BLaER1 (cell line): ENCODE measurements around the gene SNAP91.
"Not testable (repeated sequence)": the region's sequence is repeated elsewhere in the genome, so short reads cannot be mapped to it uniquely, and the experiment has no call there.

Experiments used
- H3K27ac ChIP-seq: shearing (Covaris generic); formaldehyde crosslinking; 2 replicates; pipeline ENCODE4 v1.8.1; 2022
- H3K27me3 ChIP-seq: shearing (Covaris generic); formaldehyde crosslinking; 2 replicates; pipeline ENCODE4 v1.8.1; 2022
- H3K36me3 ChIP-seq: shearing (Covaris generic); formaldehyde crosslinking; 2 replicates; pipeline ENCODE4 v1.8.1; 2022
- H3K4me1 ChIP-seq: shearing (Covaris generic); formaldehyde crosslinking; 2 replicates; pipeline ENCODE4 v1.8.1; 2022
- H3K4me2 ChIP-seq: shearing (Covaris generic); formaldehyde crosslinking; 2 replicates; pipeline ENCODE4 v1.8.1; 2022
- H3K4me3 ChIP-seq: shearing (Covaris generic); formaldehyde crosslinking; 2 replicates; pipeline ENCODE4 v1.8.1; 2022
- H3K9ac ChIP-seq: shearing (Covaris generic); formaldehyde crosslinking; 2 replicates; pipeline ENCODE4 v1.8.1; 2022
- H3K9me3 ChIP-seq: shearing (Covaris generic); formaldehyde crosslinking; 2 replicates; pipeline ENCODE4 v1.8.1; 2022
- H4K20me1 ChIP-seq: shearing (Covaris generic); formaldehyde crosslinking; 2 replicates; pipeline ENCODE4 v1.8.1; 2022
- Cebpa-rat ChIP-seq: shearing (Covaris generic); IDR thresholded peaks from 2 replicates; pipeline ENCODE4 v1.8.1; 2022

The SNAP91 gene

DNA sequence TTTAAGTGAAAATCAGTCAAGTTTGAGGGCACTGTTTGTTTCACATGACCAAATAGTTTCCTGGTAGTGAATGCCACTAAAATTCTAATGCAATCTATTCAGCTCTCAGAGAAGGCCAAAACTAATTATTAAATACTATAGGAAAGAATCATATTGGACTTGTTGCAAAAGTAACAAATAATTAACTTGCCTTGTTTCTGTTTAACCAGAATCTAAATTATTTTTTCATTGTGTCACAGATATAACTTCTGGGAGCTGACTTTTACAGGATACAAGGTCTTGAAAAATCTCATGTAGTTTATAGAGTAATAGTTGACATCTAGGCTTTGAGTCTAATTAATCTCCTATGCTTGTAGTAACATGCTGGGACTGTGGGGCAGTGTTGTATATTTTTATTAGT, 152.0 kb downstream of the SNAP91 start:
- no peaks in the 10 kb centered on the region for H3K27me3 ChIP-seq
- H3K27ac ChIP-seq = no peak overlapping the region
- H3K4me3 ChIP-seq = no peak overlapping the region
- H3K36me3 ChIP-seq = no peaks in the 10 kb centered on the region
- no peak overlapping the region for H3K9ac ChIP-seq
- no peak overlapping the region for H3K4me2 ChIP-seq
- H3K9me3 ChIP-seq = no peaks in the 10 kb centered on the region
- no peaks in the 10 kb centered on the region for H4K20me1 ChIP-seq
- H3K4me1 ChIP-seq = no peaks in the 10 kb centered on the region
- TF ChIP-seq Cebpa-rat = no peak

DNA sequence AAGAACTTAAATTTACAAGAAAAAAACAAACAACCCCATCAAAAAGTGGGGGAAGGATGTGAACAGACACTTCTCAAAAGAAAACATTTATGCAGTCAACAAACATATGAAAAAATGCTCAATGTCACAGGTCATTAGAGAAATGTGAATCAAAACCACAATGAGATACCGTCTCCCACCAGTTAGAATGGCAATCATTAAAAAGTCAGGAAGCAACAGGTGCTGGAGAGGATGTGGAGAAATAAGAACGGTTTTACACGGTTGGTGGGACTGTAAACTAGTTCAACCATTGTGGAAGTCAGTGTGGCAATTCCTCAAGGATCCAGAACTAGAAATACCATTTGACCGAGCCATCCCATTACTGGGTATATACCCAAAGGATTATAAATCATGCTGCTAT, 157.2 kb downstream of the SNAP91 start:
- not testable (repeated sequence) for H3K9me3 ChIP-seq, H3K36me3 ChIP-seq, H3K27me3 ChIP-seq, H3K9ac ChIP-seq, H3K4me2 ChIP-seq, H3K27ac ChIP-seq, H3K4me3 ChIP-seq, H3K4me1 ChIP-seq, H4K20me1 ChIP-seq

DNA sequence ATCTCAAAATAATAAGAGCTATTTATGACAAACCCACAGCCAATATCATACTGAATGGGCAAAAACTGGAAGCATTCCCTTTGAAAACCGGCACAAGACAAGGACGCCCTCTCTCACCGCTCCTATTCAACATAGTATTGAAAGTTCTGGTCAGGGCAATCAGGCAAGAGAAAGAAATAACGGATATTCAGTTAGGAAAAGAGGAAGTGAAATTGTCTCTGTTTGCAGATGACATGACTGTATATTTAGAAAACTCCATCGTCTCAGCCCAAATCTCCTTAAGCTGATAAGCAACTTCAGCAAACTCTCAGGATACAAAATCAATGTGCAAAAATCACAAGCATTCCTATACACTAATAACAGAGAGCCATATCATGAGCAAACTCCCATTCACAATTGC, 158.4 kb downstream of the SNAP91 start:
- H4K20me1 ChIP-seq, H3K36me3 ChIP-seq, H3K9me3 ChIP-seq, H3K4me2 ChIP-seq, H3K9ac ChIP-seq, H3K27ac ChIP-seq, H3K27me3 ChIP-seq, H3K4me1 ChIP-seq, H3K4me3 ChIP-seq: not testable (repeated sequence)

DNA sequence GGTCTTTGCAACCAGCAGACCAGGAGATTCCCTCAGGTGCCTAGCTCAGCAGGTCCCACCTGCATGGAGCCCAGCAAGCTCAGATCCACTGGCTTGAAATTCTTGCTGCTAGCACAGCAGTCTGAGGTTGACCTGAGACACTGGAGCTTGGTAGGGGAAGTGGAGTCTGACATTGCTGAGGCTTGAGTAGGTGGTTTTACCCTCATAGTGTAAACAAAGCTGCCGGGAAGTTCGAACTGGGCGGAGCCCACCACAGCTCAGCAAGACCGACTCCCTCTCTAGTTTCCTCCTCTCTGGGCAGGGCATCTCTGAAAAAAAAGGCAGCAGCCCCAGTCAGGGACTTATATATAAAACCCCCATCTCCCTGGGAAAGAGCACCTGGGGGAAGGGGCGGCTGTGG, 162.3 kb downstream of the SNAP91 start:
- no peaks in the 10 kb centered on the region for H3K27me3 ChIP-seq
- no peaks in the 10 kb centered on the region for H4K20me1 ChIP-seq
- H3K36me3 ChIP-seq = no peaks in the 10 kb centered on the region
- TF ChIP-seq Cebpa-rat = no peak
- H3K4me2 ChIP-seq = no peak overlapping the region
- H3K4me3 ChIP-seq = no peak overlapping the region
- H3K9me3 ChIP-seq = no peaks in the 10 kb centered on the region; the same call in 1 of the 2 replicates
- no peaks in the 10 kb centered on the region for H3K4me1 ChIP-seq
- no peak overlapping the region for H3K9ac ChIP-seq
- H3K27ac ChIP-seq = no peak overlapping the region

DNA sequence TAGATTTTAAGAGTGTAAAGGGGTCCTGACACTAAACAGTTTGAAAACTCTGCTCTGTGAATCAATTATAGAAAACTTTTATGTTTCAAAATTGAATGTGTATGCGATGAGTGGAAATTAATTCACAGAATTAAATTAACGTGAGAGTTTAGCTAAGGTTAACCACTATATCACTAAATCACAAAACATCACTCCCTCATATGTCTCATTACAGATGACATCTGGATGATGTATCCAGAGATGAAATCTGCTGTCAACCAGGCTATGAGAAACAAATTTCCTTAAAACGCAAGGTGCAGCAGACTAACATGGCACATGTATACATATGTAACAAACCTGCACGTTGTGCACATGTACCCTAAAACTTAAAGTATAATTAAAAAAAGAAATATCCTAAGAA, 169.2 kb downstream of the SNAP91 start:
- Histone ChIP-seq H3K4me3 (no peak overlapping the region), H4K20me1 (no peaks in the 10 kb centered on the region), H3K9me3 (no peaks in the 10 kb centered on the region), H3K36me3 (no peaks in the 10 kb centered on the region), H3K4me1 (no peaks in the 10 kb centered on the region), H3K4me2 (no peak overlapping the region), H3K27me3 (no peaks in the 10 kb centered on the region), H3K27ac (no peak overlapping the region), H3K9ac (no peak overlapping the region)
- no peak for TF ChIP-seq Cebpa-rat

DNA sequence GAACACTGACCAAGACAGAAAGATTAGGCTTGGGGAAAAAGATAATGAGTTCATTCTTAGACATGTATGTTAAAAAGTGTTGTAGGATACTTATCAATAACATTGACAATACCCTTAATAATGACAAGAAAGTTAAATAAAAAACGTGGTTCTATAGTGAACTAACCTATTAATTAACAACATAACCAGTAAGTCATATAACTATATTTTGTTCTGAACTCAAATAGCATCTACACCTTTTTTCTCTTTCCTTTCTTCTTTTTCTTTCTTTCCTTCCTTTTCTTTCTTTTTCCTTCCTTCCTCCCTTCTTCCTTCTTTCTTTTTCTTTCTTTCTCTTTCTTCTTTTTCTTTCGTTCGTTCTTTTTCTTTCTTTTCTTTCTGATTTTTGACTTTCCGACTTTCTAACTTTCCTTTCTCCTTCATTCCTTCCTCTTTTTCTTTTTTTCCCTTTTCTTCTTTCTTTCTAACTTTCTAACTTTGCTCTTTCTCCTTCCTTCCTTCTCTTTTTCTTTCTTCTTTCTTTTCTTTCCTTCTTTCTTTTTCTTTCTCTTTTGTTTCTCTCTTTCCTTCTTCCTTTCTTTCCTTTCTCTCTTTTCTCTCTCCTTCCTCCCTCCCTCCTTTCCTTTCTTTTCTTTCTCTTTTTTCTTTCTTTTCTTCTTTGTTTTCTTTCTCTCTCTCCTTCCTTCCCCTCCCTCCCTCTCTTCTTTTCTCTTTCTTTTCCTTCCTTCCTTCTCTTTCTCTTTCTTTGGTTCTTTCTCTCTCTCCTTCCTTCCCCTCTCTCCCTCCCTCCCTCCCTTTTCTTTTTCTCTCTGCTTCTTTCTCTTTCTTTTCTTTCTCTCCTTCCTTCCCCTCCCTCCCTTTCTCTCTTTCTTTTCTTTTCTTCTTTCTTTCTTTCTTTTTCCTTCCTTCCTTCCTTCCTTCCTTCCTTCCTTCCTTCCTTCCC, 172.0 kb downstream of the SNAP91 start:
- no peak for TF ChIP-seq Cebpa-rat
- no peaks in the 10 kb centered on the region for H3K9me3 ChIP-seq
- H3K4me1 ChIP-seq = no peaks in the 10 kb centered on the region
- H3K4me2 ChIP-seq = no peak overlapping the region
- no peak overlapping the region for H3K4me3 ChIP-seq
- H4K20me1 ChIP-seq = no peaks in the 10 kb centered on the region
- H3K36me3 ChIP-seq = no peaks in the 10 kb centered on the region
- no peak overlapping the region for H3K9ac ChIP-seq
- no peaks in the 10 kb centered on the region for H3K27me3 ChIP-seq
- no peak overlapping the region for H3K27ac ChIP-seq

DNA sequence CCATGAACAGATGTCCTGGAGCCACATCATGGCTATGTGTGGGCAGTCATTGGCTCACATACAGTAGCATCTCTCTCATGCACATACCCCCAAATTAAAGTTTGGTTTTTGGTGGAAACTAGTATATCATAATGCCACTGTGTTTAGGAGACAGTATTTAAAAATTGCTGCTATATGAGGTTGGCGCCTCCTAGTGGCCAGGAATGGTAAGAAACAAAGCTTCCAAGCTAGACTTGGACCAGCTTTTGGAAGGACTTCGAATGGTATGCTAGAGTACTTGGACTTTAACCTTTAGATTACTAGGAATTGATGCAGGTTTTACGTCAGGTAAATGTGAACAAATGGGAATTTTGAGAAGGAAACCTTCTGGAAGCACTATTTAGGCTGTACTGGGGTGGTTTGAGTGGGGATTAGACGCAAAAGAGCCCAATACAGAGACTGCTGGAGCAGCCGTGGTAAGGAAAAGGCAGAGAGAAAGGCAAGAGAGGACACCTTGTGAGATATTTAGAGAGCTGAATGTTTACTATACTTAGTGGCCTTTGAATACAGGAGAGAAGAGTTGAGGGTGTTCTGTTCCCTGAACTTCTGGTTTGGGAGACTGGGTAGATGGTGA, 172.8 kb downstream of the SNAP91 start:
- H3K9ac ChIP-seq = no peak overlapping the region
- H3K27ac ChIP-seq = no peak overlapping the region
- no peak overlapping the region for H3K4me3 ChIP-seq
- no peaks in the 10 kb centered on the region for H3K4me1 ChIP-seq
- H3K27me3 ChIP-seq = no peaks in the 10 kb centered on the region
- no peaks in the 10 kb centered on the region for H3K36me3 ChIP-seq
- H3K9me3 ChIP-seq = no peaks in the 10 kb centered on the region
- no peak for TF ChIP-seq Cebpa-rat
- H4K20me1 ChIP-seq = no peaks in the 10 kb centered on the region
- no peak overlapping the region for H3K4me2 ChIP-seq

DNA sequence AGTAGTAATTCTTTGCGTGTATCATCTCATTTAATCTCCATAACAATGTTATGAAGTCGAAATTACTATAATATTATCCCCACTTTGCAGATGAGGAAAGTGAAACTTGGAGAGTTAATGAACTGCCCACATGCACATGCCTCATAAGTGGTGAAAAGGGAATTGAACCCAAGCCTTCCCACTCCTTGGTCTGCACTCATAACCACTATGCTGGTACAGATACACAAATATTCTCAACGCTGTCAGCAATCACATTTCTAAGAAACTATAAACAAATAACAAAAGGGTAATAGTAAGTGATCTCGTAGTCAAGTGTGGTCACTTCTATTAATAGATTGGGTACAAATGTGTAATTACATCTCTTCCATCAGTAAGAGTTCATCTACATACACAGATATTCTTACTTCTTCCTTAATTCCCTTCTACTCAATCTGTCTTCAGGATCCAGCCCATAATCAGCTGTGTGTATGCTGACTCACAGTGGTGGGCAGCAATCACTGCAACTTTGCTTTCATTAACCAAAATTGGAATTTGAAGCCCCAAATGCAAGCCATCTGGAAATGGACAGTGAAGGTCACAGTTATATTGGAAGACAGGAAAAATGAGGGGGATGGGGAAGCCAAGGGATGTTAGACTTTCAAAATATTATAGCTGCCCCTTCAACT, 190.0 kb downstream of the SNAP91 start:
- no peaks in the 10 kb centered on the region for H3K36me3 ChIP-seq
- H3K4me2 ChIP-seq = no peak overlapping the region
- no peak overlapping the region for H3K4me3 ChIP-seq
- no peak for TF ChIP-seq Cebpa-rat
- H3K27me3 ChIP-seq = no peaks in the 10 kb centered on the region
- H4K20me1 ChIP-seq = no peaks in the 10 kb centered on the region
- H3K4me1 ChIP-seq = no peaks in the 10 kb centered on the region
- no peaks in the 10 kb centered on the region for H3K9me3 ChIP-seq
- H3K27ac ChIP-seq = no peak overlapping the region
- no peak overlapping the region for H3K9ac ChIP-seq

DNA sequence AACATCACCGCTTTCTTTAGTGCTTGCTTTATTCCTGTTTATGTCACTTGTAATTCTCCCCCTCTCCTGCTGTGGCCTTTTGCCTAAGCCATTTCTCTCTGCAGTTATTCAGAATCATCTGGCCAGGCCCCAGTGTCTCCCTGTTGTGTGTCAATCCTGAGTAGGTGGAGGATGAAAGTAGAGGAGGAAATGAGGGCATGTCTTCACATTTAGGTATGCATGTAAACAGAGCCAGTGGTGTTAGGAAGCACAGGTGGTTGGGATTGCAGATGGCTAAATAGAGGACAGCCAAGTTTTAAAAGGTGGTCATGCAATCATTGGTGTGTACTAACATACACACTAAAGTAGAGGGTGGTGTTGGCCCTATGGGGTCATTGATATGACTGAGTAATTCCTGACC, 191.4 kb downstream of the SNAP91 start:
- Histone ChIP-seq H3K9me3 (no peaks in the 10 kb centered on the region), H3K4me3 (no peak overlapping the region), H3K27me3 (peaks cover 9% of the 10 kb centered on the region), H3K4me1 (no peaks in the 10 kb centered on the region), H3K36me3 (no peaks in the 10 kb centered on the region), H4K20me1 (no peaks in the 10 kb centered on the region), H3K9ac (no peak overlapping the region), H3K27ac (no peak overlapping the region), H3K4me2 (no peak overlapping the region)
- TF ChIP-seq Cebpa-rat = no peak

DNA sequence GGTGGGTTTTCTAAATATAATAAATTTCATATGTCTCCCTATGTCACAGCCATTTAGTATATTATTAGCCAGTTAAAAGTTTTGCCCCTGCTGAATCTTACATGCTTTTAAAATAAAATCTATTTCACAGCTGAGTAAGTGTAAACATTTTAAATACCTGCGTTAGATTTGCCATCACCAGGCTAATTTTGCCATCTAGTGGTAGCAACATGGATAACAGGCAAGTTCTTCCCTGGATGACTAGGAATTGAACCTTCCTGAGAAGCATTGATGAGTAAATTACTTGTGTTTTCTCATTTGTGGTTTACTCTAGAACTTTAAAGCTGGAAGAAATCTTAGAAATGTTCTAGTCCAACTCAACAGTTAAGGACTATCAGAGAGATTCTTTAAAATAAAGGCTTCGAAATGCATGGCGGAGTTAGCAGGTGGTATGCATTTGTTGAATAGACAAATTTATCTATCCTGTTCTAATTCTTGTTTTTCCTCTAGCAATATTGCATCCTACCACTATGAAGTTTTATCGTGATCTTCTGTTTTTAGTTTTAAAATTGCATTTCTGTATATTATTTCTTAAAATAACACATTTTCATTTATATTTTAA, 193.9 kb downstream of the SNAP91 start:
- Histone ChIP-seq H4K20me1 (no peaks in the 10 kb centered on the region), H3K27me3 (peaks cover 21% of the 10 kb centered on the region), H3K4me2 (no peak overlapping the region), H3K27ac (no peak overlapping the region), H3K4me1 (no peaks in the 10 kb centered on the region), H3K36me3 (no peaks in the 10 kb centered on the region), H3K9me3 (no peaks in the 10 kb centered on the region), H3K9ac (no peak overlapping the region), H3K4me3 (no peak overlapping the region)
- no peak for TF ChIP-seq Cebpa-rat
